Psoas muscle (tissue), 8 donors: ENCODE data around the gene LRRC26. TPM values are rescaled to one million over a fixed set of nuclear protein-coding genes. Genes with fewer than 3 reads are reported as not detected.

Experiments used
- ATAC-seq, 4 donors: fragments of 200-7000 bp; cut with Tn5 transposase; one replicate each; pipeline ENCODE4 v1.9.1; 2020; ENCODE audit warnings: moderate library complexity in 3 of 4, mild to moderate bottlenecking in 2 of 4
- DNase-seq, 2 donors: peaks; one replicate each; pipeline ENCODE4 v3.0.0-alpha.2; 2020
- H3K27ac ChIP-seq: fragments of 200-600 bp; one replicate; pipeline ENCODE4 v1.8.0; 2022
- H3K27me3 ChIP-seq, 3 donors: fragments of 200-600 bp in 1 of 3; one replicate each; pipeline versions ENCODE4 v1.6.1 to v1.8.0; 2013 to 2022; ENCODE audit warnings: low read length in 2 of 3, mild to moderate bottlenecking in 2 of 3, moderate library complexity in 1 of 3; ENCODE audit not compliant: insufficient read depth in 3 of 3
- H3K36me3 ChIP-seq, 2 donors: fragments of 200-600 bp in 1 of 2; one replicate each; pipeline versions ENCODE4 v1.6.1 to v1.8.0; 2013 to 2022; ENCODE audit warnings: low read depth in 1 of 2, mild to moderate bottlenecking in 1 of 2, moderate library complexity in 1 of 2; ENCODE audit not compliant: insufficient read depth in 1 of 2
- H3K4me1 ChIP-seq: fragments of 200-600 bp; one replicate; pipeline ENCODE4 v1.8.0; 2022
- H3K4me3 ChIP-seq: fragments of 200-600 bp; one replicate; pipeline ENCODE4 v1.8.0; 2022; ENCODE audit warnings: mild to moderate bottlenecking
- H3K9me3 ChIP-seq: fragments of 200-600 bp; one replicate; pipeline ENCODE4 v1.8.0; 2022
- WGBS, 3 donors: extraction: QIAGEN DNeasy Blood & Tissue Kit; methylation state at CpG; one replicate each; pipeline versions ENCODE4 v1.1.6 to v1.1.7; 2013; 5-methylcytosine and 5-hydroxymethylcytosine counted together
- intact Hi-C, 2 donors: fragments of 100-400 bp; cut with DNase I; formaldehyde crosslinking; loops; one replicate each; pipeline versions ENCODE4 v1.11.0 to v1.14.2; 2022
- polyA plus RNA-seq, 3 donors: library from polyadenylated mRNA; stranded (reverse); fragments of 200-250 nt; gene quantifications; one replicate each; pipeline ENCODE4 v1.2.3, GENCODE V29; 2013
- total RNA-seq, 4 donors: library from RNA; stranded (reverse); fragmentation: NEBNext Ultra II Directional in 2 of 4; extraction: Animal tissue kit (Norgen Biotek cat#: 25700) in 2 of 4; gene quantifications; one replicate each; pipeline versions ENCODE4 v1.2.1 to v1.2.4, GENCODE V29; 2021 to 2023
- TF ChIP-seq, protein P1 (sequence below): fragments of 200-600 bp; IDR thresholded peaks from one replicate; pipeline ENCODE4 v1.8.0; 2022; ENCODE audit warnings: antibody characterized with exemption
- donor health status: healthy with polysubstance abuse.
- donor health status: DM: no; HTN: no; CAD: no; lungs with moderate emphysema.
- donor health status: Bipolar disorder and iron deficiency.
- donor health status: healthy.
- donor health status: DM: yes; HTN: yes; CAD: no.
- donor health status: DM: no; HTN: no; CAD: no.
- donor health status: DM: no; HTN: no; CAD: no.
- donor health status: DM: yes; HTN: yes; CAD: no.

Gene LRRC26
- total and polyA plus RNA-seq, 7 donors, result not detected

DNA sequence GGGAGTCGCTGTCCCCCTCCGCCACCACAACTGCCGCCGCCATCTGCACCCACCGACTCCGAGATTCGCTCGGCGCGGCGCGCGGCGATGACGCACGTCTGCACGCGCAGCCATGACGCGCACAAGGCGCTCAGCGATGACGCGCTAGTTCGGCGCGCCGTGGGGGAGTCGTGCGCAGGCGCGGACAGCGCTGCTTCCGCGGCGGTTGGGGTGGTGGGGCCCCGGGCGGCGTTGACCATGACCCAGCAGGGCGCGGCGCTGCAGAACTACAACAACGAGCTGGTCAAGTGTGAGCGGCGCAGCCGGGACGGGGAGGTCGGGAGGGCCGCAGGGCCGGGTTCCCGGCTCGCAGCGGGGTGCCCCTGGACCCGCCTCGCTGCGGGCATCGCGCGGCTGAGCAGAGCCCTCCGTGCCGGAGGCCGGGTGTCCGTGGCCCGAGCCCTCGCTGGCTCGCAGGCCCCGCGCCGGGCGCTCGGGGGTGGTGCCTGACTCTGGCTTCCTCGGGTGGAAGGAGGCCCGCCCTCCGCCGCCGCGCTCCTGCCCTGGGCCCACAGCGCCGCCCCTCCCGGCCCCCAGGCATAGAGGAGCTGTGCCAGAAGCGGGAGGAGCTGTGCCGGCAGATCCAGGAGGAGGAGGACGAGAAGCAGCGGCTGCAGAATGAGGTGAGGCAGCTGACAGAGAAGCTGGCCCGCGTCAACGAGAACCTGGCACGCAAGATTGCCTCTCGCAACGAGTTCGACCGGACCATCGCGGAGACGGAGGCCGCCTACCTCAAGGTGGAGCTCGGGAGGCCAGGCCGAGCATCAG is 18.8 kb upstream of the LRRC26 start, which contains the start of the genes ANAPC2 and SSNA1:
Gene ANAPC2, minus strand, starts transcription at position 71 of the 807 bp plus-strand sequence. Its CDS starts 28 bp downstream, at position 43.
Gene SSNA1, plus strand, starts transcription at position 187 of the 807 bp plus-strand sequence. Its CDS starts 51 bp downstream, at position 238.
- Histone ChIP-seq H3K4me1 (peaks cover 43% of the 10 kb centered on the region), H3K36me3 (peaks cover 3 to 53% of the 10 kb centered on the region in 2 donors)
- intact Hi-C loops, result loop anchor here (1.0 to 5.0 kb wide), 3 partner anchors 17 to 39 kb away; partner anchors contain the start of genes CYSRT1 (in 1 of the 2), NDOR1 (in 1 of the 2), RNF208 (in 1 of the 2) and RNF224 (in 1 of the 2)

DNA sequence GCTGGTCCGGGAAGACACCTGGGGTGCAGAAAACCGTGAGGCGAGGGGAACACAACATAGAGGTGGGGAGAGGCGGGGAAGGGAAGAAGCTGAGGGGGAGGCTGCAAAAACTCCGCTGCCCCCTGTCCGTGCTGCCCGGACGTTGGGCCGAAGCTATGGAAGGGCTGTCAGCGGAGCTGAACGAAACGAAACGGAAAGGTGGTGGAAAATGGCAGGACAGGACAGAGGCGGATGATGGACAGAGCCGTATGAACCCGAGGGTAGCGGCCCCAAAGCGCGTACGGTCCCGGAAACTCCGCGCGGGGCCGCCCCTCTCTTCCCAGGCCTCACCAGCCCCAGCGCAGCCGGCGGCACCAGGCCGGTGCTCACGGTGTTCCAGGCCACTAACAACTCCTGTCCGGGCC is 18.2 kb upstream of the LRRC26 start:
- Histone ChIP-seq H3K36me3 (peaks cover 3 to 59% of the 10 kb centered on the region in 2 donors), H3K27ac (peak overlapping the region; percentile 97), H3K4me3 (peak overlapping the region; percentile 93), H3K4me1 (peaks cover 43% of the 10 kb centered on the region), H3K9me3 (no peaks in the 10 kb centered on the region), H3K27me3 (no peaks in the 10 kb centered on the region)
- DNase-seq (no peak), ATAC-seq (peak in 1 of 4 donors; percentile 32)
- intact Hi-C loops, result loop anchor here (1.0 to 5.0 kb wide), 3 partner anchors 17 to 39 kb away; partner anchors contain the start of genes CYSRT1 (in 1 of the 2), NDOR1 (in 1 of the 2), RNF208 (in 1 of the 2) and RNF224 (in 1 of the 2)
- WGBS, 3 donors, result 0 to 1% (median 0%) methylated on average over 27 to 31 of the region's 31 CpGs
- TF ChIP-seq, protein P1, sequence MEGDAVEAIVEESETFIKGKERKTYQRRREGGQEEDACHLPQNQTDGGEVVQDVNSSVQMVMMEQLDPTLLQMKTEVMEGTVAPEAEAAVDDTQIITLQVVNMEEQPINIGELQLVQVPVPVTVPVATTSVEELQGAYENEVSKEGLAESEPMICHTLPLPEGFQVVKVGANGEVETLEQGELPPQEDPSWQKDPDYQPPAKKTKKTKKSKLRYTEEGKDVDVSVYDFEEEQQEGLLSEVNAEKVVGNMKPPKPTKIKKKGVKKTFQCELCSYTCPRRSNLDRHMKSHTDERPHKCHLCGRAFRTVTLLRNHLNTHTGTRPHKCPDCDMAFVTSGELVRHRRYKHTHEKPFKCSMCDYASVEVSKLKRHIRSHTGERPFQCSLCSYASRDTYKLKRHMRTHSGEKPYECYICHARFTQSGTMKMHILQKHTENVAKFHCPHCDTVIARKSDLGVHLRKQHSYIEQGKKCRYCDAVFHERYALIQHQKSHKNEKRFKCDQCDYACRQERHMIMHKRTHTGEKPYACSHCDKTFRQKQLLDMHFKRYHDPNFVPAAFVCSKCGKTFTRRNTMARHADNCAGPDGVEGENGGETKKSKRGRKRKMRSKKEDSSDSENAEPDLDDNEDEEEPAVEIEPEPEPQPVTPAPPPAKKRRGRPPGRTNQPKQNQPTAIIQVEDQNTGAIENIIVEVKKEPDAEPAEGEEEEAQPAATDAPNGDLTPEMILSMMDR, result no peak

More for the DNA sequence above, 18.8 kb upstream of the LRRC26 start, which contains the start of the genes ANAPC2 and SSNA1:
- ATAC-seq (peak; percentile 93 to 95 (median 94)), DNase-seq (peak; percentile 92 to 97)
- H3K9me3 ChIP-seq, result no peaks in the 10 kb centered on the region
- 0% methylated on average over 68 to 98 of the region's 98 CpGs for WGBS, 3 donors
- H3K27ac ChIP-seq, result peak within 1 kb of the TSS; percentile 97
- H3K4me3 ChIP-seq, result peak within 1 kb of the TSS; percentile 93
- TF ChIP-seq, protein P1, result peak; percentile 12
- H3K27me3 ChIP-seq, result no peaks in the 10 kb centered on the region

DNA sequence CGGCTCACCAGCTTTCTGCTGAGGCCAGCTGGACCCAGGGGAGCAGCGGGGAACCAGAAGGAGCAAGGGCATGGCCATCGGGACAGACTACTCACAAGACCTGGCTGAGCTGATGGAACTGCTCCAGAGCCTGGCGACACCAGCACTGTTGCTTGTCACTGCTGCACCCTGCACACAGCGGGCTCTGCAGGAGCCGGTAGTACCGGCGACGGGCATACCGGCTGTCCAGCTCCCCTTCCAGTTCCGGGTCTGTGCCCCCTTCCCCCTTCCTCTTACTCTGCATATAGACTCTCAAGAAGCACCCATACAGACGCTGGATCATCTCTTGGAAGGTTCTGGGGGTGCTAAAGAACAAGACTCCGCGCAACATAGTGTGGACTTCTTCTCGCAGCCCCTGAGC is 17.5 kb upstream of the LRRC26 start:
- intact Hi-C loops, result loop anchor here in 1 of 2 donors (5.0 kb wide), 1 partner anchor 40 kb away; the partner anchor contains the start of genes CYSRT1 and RNF224
- ATAC-seq, result no peak
- DNase-seq, result no peak
- no peak overlapping the region for H3K27ac ChIP-seq
- TF ChIP-seq, protein P1, result no peak
- peaks cover 43% of the 10 kb centered on the region for H3K4me1 ChIP-seq
- H3K9me3 ChIP-seq, result no peaks in the 10 kb centered on the region
- H3K36me3 ChIP-seq, result peaks cover 3 to 67% of the 10 kb centered on the region in 2 donors
- no peaks in the 10 kb centered on the region for H3K27me3 ChIP-seq
- WGBS, 3 donors, result 76 to 85% (median 80%) methylated on average over 15 of the region's 15 CpGs
- H3K4me3 ChIP-seq, result peak overlapping the region; percentile 93

DNA sequence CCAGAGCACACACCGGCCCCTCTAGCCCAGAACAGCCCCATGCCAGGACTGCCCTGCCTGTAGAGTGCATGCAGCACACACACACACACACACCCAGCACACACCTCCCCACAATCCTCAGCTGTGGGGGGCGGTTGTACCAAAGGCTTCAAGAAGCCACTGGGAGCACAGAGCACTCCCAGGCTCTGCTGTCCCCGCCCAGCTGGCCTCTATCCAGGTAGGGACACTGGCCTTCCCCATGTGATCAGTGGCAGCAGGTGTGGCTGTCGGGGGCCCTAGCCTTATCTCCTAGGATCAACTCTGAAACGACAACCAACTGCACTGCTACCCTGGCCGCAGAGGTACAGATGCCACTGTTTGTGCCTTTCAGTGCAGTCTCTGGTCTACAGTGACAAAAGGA is 16.5 kb upstream of the LRRC26 start:
- ATAC-seq (no peak), DNase-seq (no peak)
- H3K4me1 ChIP-seq, result peaks cover 43% of the 10 kb centered on the region
- H3K4me3 ChIP-seq, result peak overlapping the region; percentile 93
- H3K27ac ChIP-seq, result no peak overlapping the region
- H3K27me3 ChIP-seq, result no peaks in the 10 kb centered on the region
- intact Hi-C loops, result loop anchor here in 1 of 2 donors (5.0 kb wide), 1 partner anchor 41 kb away; the partner anchor contains the start of genes CYSRT1 and RNF224
- WGBS, 3 donors, result 53 to 64% (median 59%) methylated on average over 5 to 6 of the region's 6 CpGs
- no peaks in the 10 kb centered on the region for H3K9me3 ChIP-seq
- H3K36me3 ChIP-seq, result peaks cover 1 to 67% of the 10 kb centered on the region in 2 donors
- TF ChIP-seq, protein P1, result no peak
